Mesothelial cell of epicardium (in vitro differentiated cells): Measurements from ENCODE around the gene LINGO4. TPM values are rescaled to one million over a fixed set of nuclear protein-coding genes. Genes with fewer than 3 reads are reported as not detected.

Source experiments
- DNase-seq, 2 experiments: peaks; one replicate each; pipeline ENCODE4 v3.0.0; 2021; ENCODE audit warnings: low spot score in 2 of 2; ENCODE audit not compliant: unreplicated experiment in 2 of 2
- H3K27ac Mint-ChIP-seq: 2 replicates; pipeline ENCODE4 v1.8.0; 2021; ENCODE audit warnings: mixed read lengths
- H3K27me3 Mint-ChIP-seq: 2 replicates; pipeline ENCODE4 v1.8.0; 2021; ENCODE audit warnings: low read depth, mixed read lengths
- H3K36me3 Mint-ChIP-seq: 2 replicates; pipeline ENCODE4 v1.8.0; 2021; ENCODE audit warnings: mixed read lengths
- H3K4me1 Mint-ChIP-seq: 2 replicates; pipeline ENCODE4 v1.8.0; 2021; ENCODE audit warnings: mixed read lengths
- H3K4me3 Mint-ChIP-seq: 2 replicates; pipeline ENCODE4 v1.8.0; 2021; ENCODE audit warnings: mild to moderate bottlenecking, moderate library complexity, mixed read lengths
- H3K9me3 Mint-ChIP-seq: 2 replicates; pipeline ENCODE4 v1.8.0; 2021; ENCODE audit warnings: mixed read lengths
- CTCF ChIP-seq: fragments of 200-600 bp; sonication (generic); IDR thresholded peaks from one replicate; pipeline ENCODE4 v1.5.0; 2021; ENCODE audit warnings: antibody characterized with exemption; ENCODE audit not compliant: unreplicated experiment
- total RNA-seq: library from RNA; stranded (reverse); gene quantifications from 3 replicates; pipeline ENCODE4 v1.2.1, GENCODE V29; 2021

The LINGO4 gene
- total RNA-seq, 1 donor from 2014 or later = not detected

GRCh38 chr1:151838222-151839081 is 33.2 kb upstream of the LINGO4 start:
- Mint-ChIP-seq H3K27ac (no peak overlapping the region), H3K27me3 (peaks cover 55% of the 10 kb centered on the region), H3K4me3 (peak overlapping the region; percentile 74), H3K9me3 (no peaks in the 10 kb centered on the region), H3K36me3 (no peaks in the 10 kb centered on the region), H3K4me1 (peaks cover 32% of the 10 kb centered on the region)
- no peak for DNase-seq
- TF ChIP-seq CTCF = no peak

- DNase-seq = no peak
- Mint-ChIP-seq H3K4me3 (peak overlapping the region; percentile 59), H3K36me3 (no peaks in the 10 kb centered on the region), H3K4me1 (peaks cover 32% of the 10 kb centered on the region), H3K9me3 (no peaks in the 10 kb centered on the region), H3K27me3 (peaks cover 55% of the 10 kb centered on the region), H3K27ac (peak overlapping the region; percentile 37)
- no peak for TF ChIP-seq CTCF
Observed at GRCh38 chr1:151837884-151838221, 32.6 kb upstream of the LINGO4 start.

GRCh38 chr1:151837197-151837596 is 32.0 kb upstream of the LINGO4 start:
- Mint-ChIP-seq H3K4me1 (peaks cover 32% of the 10 kb centered on the region), H3K27ac (no peak overlapping the region), H3K4me3 (peak overlapping the region; percentile 59), H3K36me3 (no peaks in the 10 kb centered on the region), H3K27me3 (peaks cover 55% of the 10 kb centered on the region), H3K9me3 (no peaks in the 10 kb centered on the region)
- TF ChIP-seq CTCF = no peak
- no peak for DNase-seq

GRCh38 chr1:151835596-151835995 is 30.4 kb upstream of the LINGO4 start:
- Mint-ChIP-seq H3K4me3 (no peak overlapping the region), H3K36me3 (no peaks in the 10 kb centered on the region), H3K9me3 (no peaks in the 10 kb centered on the region), H3K27me3 (peaks cover 43% of the 10 kb centered on the region), H3K4me1 (peaks cover 29% of the 10 kb centered on the region), H3K27ac (no peak overlapping the region)
- TF ChIP-seq CTCF = no peak
- no peak for DNase-seq

DNA sequence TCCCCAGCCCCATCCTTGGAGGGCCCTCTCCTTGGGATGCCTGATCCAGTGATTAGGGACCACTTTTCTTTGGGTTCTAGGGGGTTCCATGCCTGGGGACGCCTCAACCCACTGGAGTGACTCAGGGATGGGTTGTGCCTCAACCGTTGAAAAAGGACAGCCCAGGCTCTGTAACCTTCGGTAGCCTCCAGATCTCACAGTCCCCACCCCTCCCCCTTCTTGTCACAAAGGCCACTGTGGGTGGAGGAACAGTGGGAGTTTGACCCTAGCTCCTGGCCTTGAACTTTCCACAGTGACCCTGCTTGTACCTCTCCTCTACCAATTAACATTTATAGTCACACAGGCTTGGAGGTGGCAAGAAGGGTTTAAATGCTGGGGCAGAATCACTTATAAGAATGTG is 29.0 kb upstream of the LINGO4 start:
- Mint-ChIP-seq H3K9me3 (no peaks in the 10 kb centered on the region), H3K4me1 (peaks cover 22% of the 10 kb centered on the region), H3K36me3 (no peaks in the 10 kb centered on the region), H3K4me3 (no peak overlapping the region), H3K27ac (no peak overlapping the region), H3K27me3 (peaks cover 29% of the 10 kb centered on the region)
- DNase-seq = no peak
- no peak for TF ChIP-seq CTCF
